Endothelial cell of umbilical vein (primary cell): Measurements from ENCODE around the gene DBX1. TPM values are rescaled to one million over a fixed set of nuclear protein-coding genes. Genes with fewer than 3 reads are reported as not detected.

ENCODE experiments used
- BruUV-seq: library from RNA; stranded (reverse); fragments of 400-500 nt; replicated peaks from 2 replicates; lab custom pipeline; 2021; lab: Mats Ljungman, UMichigan
- CTCF ChIA-PET: fragments of 300-600, 350-600 bp; sonication (Branson Sonifier 250); formaldehyde crosslinking; loops from one replicate; lab custom pipeline; 2021; ENCODE audit warnings: antibody characterized with exemption, inconsistent platforms; lab: Charles Lee
- POLR2A ChIA-PET: fragments of 300-600, 350-600 bp; sonication (Branson Sonifier 250); formaldehyde crosslinking; loops from one replicate; lab custom pipeline; 2021; ENCODE audit warnings: antibody characterized with exemption, inconsistent platforms; lab: Charles Lee
- DNase-seq: peaks from one replicate; pipeline ENCODE4 v3.0.0-alpha.2; 2011; ENCODE audit warnings: low read depth, low spot score
- FAIRE-seq: peaks from 2 replicates; lab custom pipeline; 2011; peaks lifted over from hg19 to GRCh38; lab: Jason Lieb, UNC
- H2AFZ ChIP-seq: 2 replicates; pipeline ENCODE4 v1.6.0; 2012; ENCODE audit warnings: low read depth, low read length, control low read depth, inconsistent platforms
- H3K27ac ChIP-seq: 2 replicates; pipeline ENCODE4 v1.5.1; 2011; ENCODE audit warnings: low read depth, mild to moderate bottlenecking, control low read depth, low read length, moderate library complexity; ENCODE audit not compliant: insufficient read depth
- H3K27me3 ChIP-seq, 2 experiments: 2 replicates each; pipeline versions ENCODE4 v1.6.0 to v1.6.1; 2011; ENCODE audit warnings: low read length in 2 of 2, mixed read lengths in 1 of 2; ENCODE audit not compliant: control insufficient read depth in 2 of 2, insufficient read depth in 2 of 2
- H3K36me3 ChIP-seq, 2 experiments: 2 replicates in 1 of 2; 3 replicates in 1 of 2; pipeline ENCODE4 v1.5.1; 2011; ENCODE audit warnings: low read length in 2 of 2, mild to moderate bottlenecking in 1 of 2, moderate library complexity in 1 of 2; ENCODE audit not compliant: control insufficient read depth in 2 of 2, insufficient read depth in 2 of 2; ENCODE audit errors: extremely low read depth in 1 of 2
- H3K4me1 ChIP-seq: 3 replicates; pipeline ENCODE4 v1.5.1; 2011; ENCODE audit warnings: mild to moderate bottlenecking, low read length; ENCODE audit not compliant: control insufficient read depth, insufficient read depth; ENCODE audit errors: extremely low read depth
- H3K4me2 ChIP-seq: 2 replicates; pipeline ENCODE4 v1.6.1; 2011; ENCODE audit warnings: low read length, control low read depth, mixed read lengths; ENCODE audit not compliant: insufficient read depth
- H3K4me3 ChIP-seq, 3 experiments: fragments of 200-600 bp in 1 of 3; sonication (generic), shearing (Covaris generic) in 1 of 3; replicated peaks in 1 of 3; 2 replicates each; pipeline ENCODE4 v1.5.1; 2011 to 2016; ENCODE audit warnings: control low read depth in 3 of 3, low read length in 3 of 3, mild to moderate bottlenecking in 2 of 3, inconsistent platforms in 1 of 3, low read depth in 1 of 3, moderate library complexity in 1 of 3; ENCODE audit not compliant: insufficient read depth in 1 of 3
- H3K79me2 ChIP-seq: 2 replicates; pipeline ENCODE4 v1.6.0; 2012; ENCODE audit warnings: low read length, inconsistent platforms; ENCODE audit not compliant: control insufficient read depth, insufficient read depth
- H3K9ac ChIP-seq: replicated peaks from 2 replicates; pipeline ENCODE3; 2011; ENCODE audit warnings: low read length, control low read depth; ENCODE audit not compliant: insufficient read depth; ENCODE audit errors: extremely low read depth
- H3K9me1 ChIP-seq: replicated peaks from 3 replicates; pipeline ENCODE4 v1.6.0; 2011; ENCODE audit warnings: mild to moderate bottlenecking, low read length; ENCODE audit not compliant: control insufficient read depth, insufficient read depth; ENCODE audit errors: extremely low read depth
- H3K9me3 ChIP-seq: replicated peaks from 2 replicates; pipeline ENCODE4 v1.5.1; 2012; ENCODE audit warnings: low read length, inconsistent platforms; ENCODE audit not compliant: control insufficient read depth, insufficient read depth
- H4K20me1 ChIP-seq: replicated peaks from 2 replicates; pipeline ENCODE3; 2011; ENCODE audit warnings: mild to moderate bottlenecking, low read length; ENCODE audit not compliant: control insufficient read depth, insufficient read depth; ENCODE audit errors: extremely low read depth
- CTCF ChIP-seq, 2 donors: IDR thresholded peaks; 1 replicate in 1 of 2; 2 replicates in 1 of 2; pipeline ENCODE4 v1.5.1; 2011; ENCODE audit warnings: low read length in 2 of 2, mild to moderate bottlenecking in 2 of 2, moderate library complexity in 2 of 2, control low read depth in 1 of 2, inconsistent platforms in 1 of 2, low read depth in 1 of 2; ENCODE audit not compliant: insufficient read depth in 1 of 2; ENCODE audit errors: extremely low read depth in 1 of 2
- EZH2 ChIP-seq: IDR thresholded peaks from 2 replicates; pipeline ENCODE4 v1.6.1; 2012; ENCODE audit warnings: borderline replicate concordance, low read depth, mild to moderate bottlenecking, moderate library complexity, low read length, inconsistent platforms; ENCODE audit not compliant: severe bottlenecking
- FOS ChIP-seq: IDR thresholded peaks from 2 replicates; pipeline ENCODE4 v1.6.1; 2011; ENCODE audit warnings: mild to moderate bottlenecking, low read length, moderate library complexity, borderline replicate concordance; ENCODE audit not compliant: insufficient read depth
- GATA2 ChIP-seq: IDR thresholded peaks from 2 replicates; pipeline ENCODE4 v1.7.0; 2011; ENCODE audit warnings: low read depth, mild to moderate bottlenecking, moderate library complexity, mixed read lengths, low read length; ENCODE audit not compliant: insufficient read length, insufficient read depth
- JUN ChIP-seq: IDR thresholded peaks from 2 replicates; pipeline ENCODE4 v1.6.1; 2011; ENCODE audit warnings: borderline replicate concordance, low read depth; ENCODE audit not compliant: insufficient read length, insufficient read depth
- MYC ChIP-seq: IDR thresholded peaks from one replicate; pipeline ENCODE4 v1.6.1; 2011; ENCODE audit warnings: mild to moderate bottlenecking, low read depth, low read length
- POLR2A ChIP-seq: IDR thresholded peaks from 2 replicates; pipeline ENCODE4 v1.6.1; 2012; ENCODE audit warnings: low read depth, mild to moderate bottlenecking, control low read depth, low read length
- POLR2AphosphoS5 ChIP-seq: IDR thresholded peaks from 2 replicates; pipeline ENCODE4 v1.6.1; 2012; ENCODE audit warnings: low read depth, mild to moderate bottlenecking, control low read depth, low read length, moderate library complexity; ENCODE audit not compliant: insufficient read depth
- dilution Hi-C: fragments of 300-500 bp; cut with MboI; formaldehyde crosslinking; loops from one replicate; pipeline ENCODE4 v1.15.0; 2019; ENCODE audit warnings: low sequenced_read_pairs; ENCODE audit not compliant: extremely low pct_ligation_motif_present
- intact Hi-C: fragments of 100-400 bp; cut with micrococcal nuclease; formaldehyde crosslinking; loops from one replicate; pipeline ENCODE4 v1.10.0; 2022
- polyA plus RNA-seq, 4 experiments: library from polyadenylated mRNA; depleted of rRNA in 3 of 4; stranded (reverse) in 3 of 4; unstranded in 1 of 4; fragments of >200 nt; gene quantifications; 2 replicates each; pipeline versions ENCODE4 v1.2.1 to v1.2.3, GENCODE V29; 2011 to 2012; ENCODE audit warnings: missing spikeins in 1 of 4
- total RNA-seq: library from RNA; stranded (reverse); gene quantifications from 2 replicates; pipeline ENCODE4 v1.2.3, GENCODE V29; 2021
- TF ChIP-seq, protein P1 (sequence below): IDR thresholded peaks from 2 replicates; pipeline ENCODE4 v1.6.1; 2011; ENCODE audit not compliant: insufficient read depth, insufficient read length

DBX1 gene
- total and polyA plus RNA-seq, 2 donors (not counting 3 experiments of a cell fraction or from before 2014, with no cell fraction given): not detected

DNA sequence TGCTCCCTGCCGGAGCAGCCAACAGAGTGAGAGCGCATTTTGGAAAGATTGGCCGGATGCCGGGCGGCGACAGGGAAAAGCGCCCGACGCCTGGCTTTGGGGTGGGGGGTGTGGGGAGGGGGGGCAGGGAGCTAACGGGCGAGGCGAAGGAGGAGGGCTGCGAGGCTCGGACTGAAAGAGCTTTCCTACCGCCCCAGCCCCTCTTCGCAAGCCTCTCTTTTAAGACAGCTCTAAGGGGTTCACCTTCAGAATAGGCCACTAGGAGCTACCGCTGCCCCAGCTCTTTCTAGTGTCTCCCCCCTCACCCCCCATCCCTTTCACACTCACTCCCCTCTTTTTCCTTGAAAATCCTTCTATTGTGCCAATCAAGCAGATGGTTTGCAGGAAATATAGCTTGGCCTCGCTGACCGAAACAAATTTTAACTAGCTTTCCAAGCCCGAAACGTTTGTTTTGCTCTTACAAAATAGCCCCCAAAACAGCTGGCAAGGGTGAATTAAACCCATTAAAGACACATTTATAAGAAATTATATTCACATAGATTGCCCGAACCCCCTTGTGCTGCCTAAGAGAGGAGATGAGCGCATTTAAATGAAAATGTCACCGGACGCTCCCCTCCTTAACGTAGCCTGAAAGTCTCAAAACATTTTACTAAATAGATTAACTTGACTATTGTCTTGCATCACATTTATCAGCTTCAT lies 3.7 kb upstream of the DBX1 start:
- Histone ChIP-seq H3K9me3 (no peaks in the 10 kb centered on the region), H3K9me1 (no peaks in the 10 kb centered on the region), H2AFZ (no peak overlapping the region), H3K79me2 (no peaks in the 10 kb centered on the region), H4K20me1 (no peaks in the 10 kb centered on the region), H3K4me1 (peaks cover 8% of the 10 kb centered on the region), H3K27me3 (peaks cover 63 to 90% of the 10 kb centered on the region in 2 experiments), H3K9ac (no peak overlapping the region), H3K27ac (no peak overlapping the region), H3K36me3 (no peaks in the 10 kb centered on the region), H3K4me3 (no peak overlapping the region), H3K4me2 (no peak overlapping the region)
- intact Hi-C loops (loop anchor here (10.0 kb wide), 1 partner anchor 441 kb away; no protein-coding TSS in a partner anchor), dilution Hi-C loops (no loop called here)
- BruUV-seq: no TSS peak
- no peak for FAIRE-seq
- CTCF ChIA-PET: interaction anchor here (0.6 to 0.9 kb wide), 3 partner anchors 31 to 949 kb away, joined by 3 to 5 read pairs (median 3); no protein-coding TSS in a partner anchor
- POLR2A ChIA-PET: no interaction called here
- TF ChIP-seq, protein P1, sequence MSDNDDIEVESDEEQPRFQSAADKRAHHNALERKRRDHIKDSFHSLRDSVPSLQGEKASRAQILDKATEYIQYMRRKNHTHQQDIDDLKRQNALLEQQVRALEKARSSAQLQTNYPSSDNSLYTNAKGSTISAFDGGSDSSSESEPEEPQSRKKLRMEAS: no peak
- TF ChIP-seq POLR2A (no peak), FOS (no peak), CTCF (IDR thresholded peaks at IDR 0.05; ENCODE audit: extremely low read depth in 1 of 2, insufficient read depth in 1 of 2, low read depth in 1 of 2, low read length in 2 of 2) (no peak), GATA2 (no peak), MYC (no peak), POLR2AphosphoS5 (no peak), JUN (no peak), EZH2 (no peak)
- DNase-seq: no peak
